ENCODE results near the gene LSAMP.

LSAMP gene

DNA sequence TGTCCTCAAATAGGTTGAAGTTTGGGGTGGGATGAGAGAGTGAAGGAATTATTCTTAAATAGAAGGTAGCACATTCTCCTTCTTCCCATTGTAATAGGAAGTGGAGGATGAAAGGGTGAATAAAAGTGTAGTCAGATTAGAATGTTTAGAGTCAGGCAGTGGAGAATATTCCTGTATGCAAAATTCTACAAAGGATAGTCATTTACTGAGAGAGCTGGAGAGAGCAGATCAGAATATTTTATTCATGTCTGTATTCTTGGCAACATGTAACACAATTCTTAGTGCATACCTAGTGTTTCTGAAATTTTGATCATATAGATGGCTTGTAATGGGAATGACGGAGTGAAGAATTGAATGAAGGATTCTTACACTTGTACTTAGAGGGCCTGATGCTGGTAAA is 139.1 kb downstream of the LSAMP start:
- no peak for TF ChIP-seq CTCF (IDR thresholded peaks at IDR 0.05; ENCODE audit: insufficient read depth, low read depth, low read length, missing control alignments)
- no peak overlapping the region for H3K4me3 ChIP-seq (ENCODE audit: low read depth, low read length)
- no peak for DNase-seq (ENCODE audit: low read depth)

DNA sequence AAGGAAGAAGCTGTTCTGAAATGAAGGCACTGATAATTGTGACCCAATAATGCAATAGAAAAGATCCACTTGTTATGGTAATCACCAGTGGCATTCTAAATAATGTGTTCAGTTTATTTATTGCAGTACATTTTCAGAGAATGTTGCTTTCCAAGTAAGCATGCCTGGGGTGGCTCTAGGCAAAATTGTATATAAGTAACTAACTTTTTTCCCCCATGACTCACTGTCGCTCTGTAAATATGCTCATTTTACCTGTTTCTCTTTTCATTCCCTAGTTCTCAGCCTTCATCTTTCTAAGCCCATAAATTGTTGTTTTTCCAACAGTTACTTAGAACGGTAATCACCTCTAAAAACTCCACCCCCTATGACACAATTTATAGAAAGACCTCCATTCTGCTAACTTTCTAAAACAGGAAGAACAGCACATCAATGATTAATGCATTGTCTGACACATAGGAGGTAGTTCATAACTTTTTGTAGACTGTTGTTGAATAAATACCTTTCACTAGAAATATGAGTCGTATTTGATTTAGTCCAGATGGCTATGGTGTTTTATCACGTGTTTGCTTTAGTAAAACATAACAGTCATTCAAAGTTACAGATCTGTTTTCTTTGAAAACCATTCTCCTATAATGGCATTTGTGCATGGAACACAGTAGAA is 143.1 kb downstream of the LSAMP start:
- no peak for DNase-seq (ENCODE audit: low read depth)
- no peak overlapping the region for H3K4me3 ChIP-seq (ENCODE audit: low read depth, low read length)
- no peak for TF ChIP-seq CTCF (IDR thresholded peaks at IDR 0.05; ENCODE audit: insufficient read depth, low read depth, low read length, missing control alignments)

DNA sequence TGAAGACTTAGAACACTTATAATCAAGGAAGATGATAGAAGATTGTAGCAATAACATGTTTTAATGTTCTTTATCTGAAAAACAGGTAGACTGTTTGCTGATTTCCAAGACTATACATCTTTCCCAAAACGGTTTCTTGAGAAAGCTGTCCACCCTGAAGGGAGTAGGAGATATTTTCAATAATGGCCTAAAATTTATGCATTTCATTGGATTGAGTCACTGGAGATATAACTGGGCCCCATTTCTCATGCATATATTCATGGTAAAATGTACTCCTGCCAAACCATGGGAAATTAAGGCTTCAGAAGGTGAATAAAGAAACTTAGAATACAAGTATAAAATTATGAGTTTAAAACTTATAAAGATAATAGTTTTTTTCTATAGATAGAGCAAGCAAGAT is 143.9 kb downstream of the LSAMP start:
- no peak for DNase-seq (ENCODE audit: low read depth)
- TF ChIP-seq CTCF (IDR thresholded peaks at IDR 0.05; ENCODE audit: insufficient read depth, low read depth, low read length, missing control alignments) = no peak
- no peak overlapping the region for H3K4me3 ChIP-seq (ENCODE audit: low read depth, low read length)

DNA sequence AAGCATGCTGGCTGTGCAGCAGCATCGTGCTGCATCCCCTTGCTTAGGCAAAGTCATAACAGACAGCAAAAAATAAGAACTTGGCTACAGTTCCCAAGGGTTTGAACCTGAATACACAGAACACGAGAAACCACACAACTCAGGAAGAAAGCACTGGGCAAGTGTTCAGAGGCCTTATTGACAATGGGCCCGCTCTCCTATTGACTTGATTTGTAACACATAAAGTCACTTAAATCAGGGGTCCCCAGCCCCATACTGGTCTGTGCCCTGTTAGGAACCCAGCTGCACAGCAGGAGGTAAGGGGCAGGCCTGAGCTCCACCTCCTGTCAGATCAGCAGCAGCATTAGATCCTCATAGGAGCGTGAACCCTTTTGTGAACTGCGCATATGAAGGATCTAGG is 145.1 kb downstream of the LSAMP start:
- TF ChIP-seq CTCF (IDR thresholded peaks at IDR 0.05; ENCODE audit: insufficient read depth, low read depth, low read length, missing control alignments) = no peak
- H3K4me3 ChIP-seq (ENCODE audit: low read depth, low read length) = no peak overlapping the region
- DNase-seq (ENCODE audit: low read depth) = no peak

GRCh38 chr3:116299646-116300081 is 145.6 kb downstream of the LSAMP start:
- peak; percentile 37 for DNase-seq (ENCODE audit: low read depth)
- TF ChIP-seq CTCF (IDR thresholded peaks at IDR 0.05; ENCODE audit: insufficient read depth, low read depth, low read length, missing control alignments) = no peak
- H3K4me3 ChIP-seq (ENCODE audit: low read depth, low read length) = no peak overlapping the region

GRCh38 chr3:116298151-116298550 is 147.1 kb downstream of the LSAMP start:
- no peak overlapping the region for H3K4me3 ChIP-seq (ENCODE audit: low read depth, low read length)
- DNase-seq (ENCODE audit: low read depth) = no peak
- TF ChIP-seq CTCF (IDR thresholded peaks at IDR 0.05; ENCODE audit: insufficient read depth, low read depth, low read length, missing control alignments) = no peak

DNA sequence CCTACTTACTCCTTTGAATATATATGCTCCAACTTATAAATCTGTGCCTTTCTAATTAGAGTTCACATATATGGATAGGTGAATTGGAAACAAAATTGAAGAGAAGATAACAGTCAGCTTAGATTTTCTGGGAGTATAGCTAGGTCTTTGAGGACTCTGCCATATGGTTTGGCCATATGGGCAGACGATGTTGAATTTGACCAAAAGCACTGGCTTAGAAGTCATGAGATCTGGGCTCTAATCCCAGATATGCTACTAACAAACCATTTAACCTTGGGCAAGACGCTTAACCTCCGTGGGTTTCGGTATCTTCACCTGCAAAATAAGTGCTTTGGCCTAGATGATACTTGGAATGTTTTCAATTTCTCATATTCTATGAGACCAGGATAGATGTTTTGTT is 154.1 kb downstream of the LSAMP start:
- no peak for DNase-seq (ENCODE audit: low read depth)
- H3K4me3 ChIP-seq (ENCODE audit: low read depth, low read length) = no peak overlapping the region
- TF ChIP-seq CTCF (IDR thresholded peaks at IDR 0.05; ENCODE audit: insufficient read depth, low read depth, low read length, missing control alignments) = no peak
